Measurements from ENCODE around the gene SEMA4A.
A peak's percentile ranks its signal among the peaks of the same experiment; 100 is the strongest.

The SEMA4A gene

DNA sequence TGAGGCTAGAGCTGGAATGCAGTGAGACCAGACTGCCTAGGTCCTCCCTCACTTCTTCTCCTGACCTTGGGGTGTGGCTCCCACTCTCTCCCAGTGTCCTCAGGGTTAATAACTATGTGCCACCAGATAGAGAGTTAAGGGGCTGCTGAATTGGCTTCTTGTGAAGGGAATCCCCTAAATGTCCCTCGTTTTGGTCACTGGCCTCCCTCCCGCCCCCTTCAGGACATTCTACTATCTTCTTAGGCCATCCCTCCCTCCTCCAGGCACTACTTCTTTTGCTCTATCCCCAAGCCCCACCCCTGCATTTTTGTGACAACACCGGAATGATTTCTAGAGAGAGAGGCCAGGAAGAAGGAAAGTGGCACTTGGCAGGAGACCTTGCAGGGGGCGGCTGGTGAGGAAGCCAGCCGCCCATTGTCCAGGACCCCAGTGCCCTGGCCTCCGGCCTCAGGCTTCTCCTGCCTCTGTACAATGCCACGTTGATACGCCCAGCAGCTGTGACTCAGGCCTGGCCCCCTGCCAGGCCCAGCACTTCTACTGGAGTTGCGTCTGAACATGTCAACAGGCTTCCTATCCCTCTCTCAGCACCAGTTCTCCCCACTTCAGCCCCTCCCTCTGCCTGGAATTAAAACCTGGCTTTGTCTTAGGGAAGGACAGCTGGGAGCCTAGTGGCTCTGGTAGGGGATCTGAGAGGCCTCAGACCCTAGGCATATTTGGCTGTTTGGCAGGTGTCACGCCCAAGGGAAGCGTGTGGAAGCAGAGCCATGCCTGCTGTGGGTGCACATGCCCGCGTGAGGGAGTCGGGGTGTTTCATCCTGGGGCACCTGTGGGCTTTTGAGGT is 29.8 kb upstream of the SEMA4A start (continued):
- no peak for TF ChIP-seq ZNF16 (tag by site-specific recombination; IDR thresholded peaks at IDR 0.05; ENCODE audit: low read depth)
- TF ChIP-seq ZFP37 (tag by site-specific recombination; IDR thresholded peaks at IDR 0.05): no peak
- no peak for TF ChIP-seq ZFP69B (tag by site-specific recombination; IDR thresholded peaks at IDR 0.05)
- TF ChIP-seq YY2 (tag by site-specific recombination; IDR thresholded peaks at IDR 0.05): no peak
- TF ChIP-seq FEZF1 (tag by site-specific recombination; IDR thresholded peaks at IDR 0.05): peak; percentile 44
- peak; percentile 11; the same call in 1 of the 2 replicates for TF ChIP-seq ZNF623 (tag by site-specific recombination; IDR thresholded peaks at IDR 0.05)
- no peak for TF ChIP-seq ZNF776 (tag by site-specific recombination; IDR thresholded peaks at IDR 0.05; ENCODE audit: borderline replicate concordance)
- TF ChIP-seq, protein P1, sequence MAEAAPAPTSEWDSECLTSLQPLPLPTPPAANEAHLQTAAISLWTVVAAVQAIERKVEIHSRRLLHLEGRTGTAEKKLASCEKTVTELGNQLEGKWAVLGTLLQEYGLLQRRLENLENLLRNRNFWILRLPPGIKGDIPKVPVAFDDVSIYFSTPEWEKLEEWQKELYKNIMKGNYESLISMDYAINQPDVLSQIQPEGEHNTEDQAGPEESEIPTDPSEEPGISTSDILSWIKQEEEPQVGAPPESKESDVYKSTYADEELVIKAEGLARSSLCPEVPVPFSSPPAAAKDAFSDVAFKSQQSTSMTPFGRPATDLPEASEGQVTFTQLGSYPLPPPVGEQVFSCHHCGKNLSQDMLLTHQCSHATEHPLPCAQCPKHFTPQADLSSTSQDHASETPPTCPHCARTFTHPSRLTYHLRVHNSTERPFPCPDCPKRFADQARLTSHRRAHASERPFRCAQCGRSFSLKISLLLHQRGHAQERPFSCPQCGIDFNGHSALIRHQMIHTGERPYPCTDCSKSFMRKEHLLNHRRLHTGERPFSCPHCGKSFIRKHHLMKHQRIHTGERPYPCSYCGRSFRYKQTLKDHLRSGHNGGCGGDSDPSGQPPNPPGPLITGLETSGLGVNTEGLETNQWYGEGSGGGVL (tag by site-specific recombination; IDR thresholded peaks at IDR 0.05): peak; percentile 46; the same call in 1 of the 2 replicates
- no peak for TF ChIP-seq ZNF114 (tag by site-specific recombination; IDR thresholded peaks at IDR 0.05)
- TF ChIP-seq ZNF169 (tag by site-specific recombination; IDR thresholded peaks at IDR 0.05): no peak
- no peak for TF ChIP-seq GFI1B (tag by site-specific recombination; IDR thresholded peaks at IDR 0.05)
- TF ChIP-seq, protein P2, sequence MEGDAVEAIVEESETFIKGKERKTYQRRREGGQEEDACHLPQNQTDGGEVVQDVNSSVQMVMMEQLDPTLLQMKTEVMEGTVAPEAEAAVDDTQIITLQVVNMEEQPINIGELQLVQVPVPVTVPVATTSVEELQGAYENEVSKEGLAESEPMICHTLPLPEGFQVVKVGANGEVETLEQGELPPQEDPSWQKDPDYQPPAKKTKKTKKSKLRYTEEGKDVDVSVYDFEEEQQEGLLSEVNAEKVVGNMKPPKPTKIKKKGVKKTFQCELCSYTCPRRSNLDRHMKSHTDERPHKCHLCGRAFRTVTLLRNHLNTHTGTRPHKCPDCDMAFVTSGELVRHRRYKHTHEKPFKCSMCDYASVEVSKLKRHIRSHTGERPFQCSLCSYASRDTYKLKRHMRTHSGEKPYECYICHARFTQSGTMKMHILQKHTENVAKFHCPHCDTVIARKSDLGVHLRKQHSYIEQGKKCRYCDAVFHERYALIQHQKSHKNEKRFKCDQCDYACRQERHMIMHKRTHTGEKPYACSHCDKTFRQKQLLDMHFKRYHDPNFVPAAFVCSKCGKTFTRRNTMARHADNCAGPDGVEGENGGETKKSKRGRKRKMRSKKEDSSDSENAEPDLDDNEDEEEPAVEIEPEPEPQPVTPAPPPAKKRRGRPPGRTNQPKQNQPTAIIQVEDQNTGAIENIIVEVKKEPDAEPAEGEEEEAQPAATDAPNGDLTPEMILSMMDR (tag by site-specific recombination; IDR thresholded peaks at IDR 0.05): peak; percentile 64; the same call in 1 of the 2 replicates
- no peak for TF ChIP-seq ZNF19 (tag by site-specific recombination; IDR thresholded peaks at IDR 0.05; ENCODE audit: low read depth)
- TF ChIP-seq ZNF677 (tag by site-specific recombination; IDR thresholded peaks at IDR 0.05): no peak
- peak; percentile 78 for TF ChIP-seq KLF8 (tag by site-specific recombination; IDR thresholded peaks at IDR 0.05)
- TF ChIP-seq ZNF777 (tag by site-specific recombination; IDR thresholded peaks at IDR 0.05; ENCODE audit: borderline replicate concordance): no peak
- TF ChIP-seq ZNF311 (tag by site-specific recombination; IDR thresholded peaks at IDR 0.05; ENCODE audit: borderline replicate concordance): no peak
- TF ChIP-seq ZNF621 (tag by site-specific recombination; IDR thresholded peaks at IDR 0.05): no peak
- TF ChIP-seq MEIS1 (CRISPR knock-in tag; IDR thresholded peaks at IDR 0.05; ENCODE audit: borderline replicate concordance): no peak
- TF ChIP-seq ZNF423 (tag by site-specific recombination; IDR thresholded peaks at IDR 0.05): no peak
- TF ChIP-seq ZNF558 (tag by site-specific recombination; IDR thresholded peaks at IDR 0.05): no peak
- TF ChIP-seq, protein P3, sequence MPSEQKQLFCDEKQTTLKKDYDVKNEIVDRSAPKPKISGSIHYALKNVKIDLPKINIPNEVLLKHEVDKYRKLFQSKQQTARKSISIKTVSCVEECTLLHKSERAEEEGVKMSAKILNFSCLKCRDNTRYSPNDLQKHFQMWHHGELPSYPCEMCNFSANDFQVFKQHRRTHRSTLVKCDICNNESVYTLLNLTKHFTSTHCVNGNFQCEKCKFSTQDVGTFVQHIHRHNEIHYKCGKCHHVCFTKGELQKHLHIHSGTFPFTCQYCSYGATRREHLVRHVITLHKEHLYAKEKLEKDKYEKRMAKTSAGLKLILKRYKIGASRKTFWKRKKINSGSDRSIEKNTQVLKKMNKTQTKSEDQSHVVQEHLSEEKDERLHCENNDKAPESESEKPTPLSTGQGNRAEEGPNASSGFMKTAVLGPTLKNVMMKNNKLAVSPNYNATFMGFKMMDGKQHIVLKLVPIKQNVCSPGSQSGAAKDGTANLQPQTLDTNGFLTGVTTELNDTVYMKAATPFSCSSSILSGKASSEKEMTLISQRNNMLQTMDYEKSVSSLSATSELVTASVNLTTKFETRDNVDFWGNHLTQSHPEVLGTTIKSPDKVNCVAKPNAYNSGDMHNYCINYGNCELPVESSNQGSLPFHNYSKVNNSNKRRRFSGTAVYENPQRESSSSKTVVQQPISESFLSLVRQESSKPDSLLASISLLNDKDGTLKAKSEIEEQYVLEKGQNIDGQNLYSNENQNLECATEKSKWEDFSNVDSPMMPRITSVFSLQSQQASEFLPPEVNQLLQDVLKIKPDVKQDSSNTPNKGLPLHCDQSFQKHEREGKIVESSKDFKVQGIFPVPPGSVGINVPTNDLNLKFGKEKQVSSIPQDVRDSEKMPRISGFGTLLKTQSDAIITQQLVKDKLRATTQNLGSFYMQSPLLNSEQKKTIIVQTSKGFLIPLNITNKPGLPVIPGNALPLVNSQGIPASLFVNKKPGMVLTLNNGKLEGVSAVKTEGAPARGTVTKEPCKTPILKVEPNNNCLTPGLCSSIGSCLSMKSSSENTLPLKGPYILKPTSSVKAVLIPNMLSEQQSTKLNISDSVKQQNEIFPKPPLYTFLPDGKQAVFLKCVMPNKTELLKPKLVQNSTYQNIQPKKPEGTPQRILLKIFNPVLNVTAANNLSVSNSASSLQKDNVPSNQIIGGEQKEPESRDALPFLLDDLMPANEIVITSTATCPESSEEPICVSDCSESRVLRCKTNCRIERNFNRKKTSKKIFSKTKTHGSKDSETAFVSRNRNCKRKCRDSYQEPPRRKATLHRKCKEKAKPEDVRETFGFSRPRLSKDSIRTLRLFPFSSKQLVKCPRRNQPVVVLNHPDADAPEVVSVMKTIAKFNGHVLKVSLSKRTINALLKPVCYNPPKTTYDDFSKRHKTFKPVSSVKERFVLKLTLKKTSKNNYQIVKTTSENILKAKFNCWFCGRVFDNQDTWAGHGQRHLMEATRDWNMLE (tag by site-specific recombination; conservative IDR thresholded peaks at IDR 0.05; ENCODE audit: low read depth): no peak
- TF ChIP-seq ZNF843 (tag by site-specific recombination; IDR thresholded peaks at IDR 0.05): peak; percentile 33; the same call in 1 of the 2 replicates
- no peak for TF ChIP-seq ZNF239 (tag by site-specific recombination; IDR thresholded peaks at IDR 0.05)
- no peak for TF ChIP-seq ZNF211 (tag by site-specific recombination; IDR thresholded peaks at IDR 0.05; ENCODE audit: low read depth)
- 0 out of 2 replicates have a peak, but pooled peaks have one; percentile 57 for TF ChIP-seq ZEB2 (tag by site-specific recombination; IDR thresholded peaks at IDR 0.05)
- TF ChIP-seq, protein P4, sequence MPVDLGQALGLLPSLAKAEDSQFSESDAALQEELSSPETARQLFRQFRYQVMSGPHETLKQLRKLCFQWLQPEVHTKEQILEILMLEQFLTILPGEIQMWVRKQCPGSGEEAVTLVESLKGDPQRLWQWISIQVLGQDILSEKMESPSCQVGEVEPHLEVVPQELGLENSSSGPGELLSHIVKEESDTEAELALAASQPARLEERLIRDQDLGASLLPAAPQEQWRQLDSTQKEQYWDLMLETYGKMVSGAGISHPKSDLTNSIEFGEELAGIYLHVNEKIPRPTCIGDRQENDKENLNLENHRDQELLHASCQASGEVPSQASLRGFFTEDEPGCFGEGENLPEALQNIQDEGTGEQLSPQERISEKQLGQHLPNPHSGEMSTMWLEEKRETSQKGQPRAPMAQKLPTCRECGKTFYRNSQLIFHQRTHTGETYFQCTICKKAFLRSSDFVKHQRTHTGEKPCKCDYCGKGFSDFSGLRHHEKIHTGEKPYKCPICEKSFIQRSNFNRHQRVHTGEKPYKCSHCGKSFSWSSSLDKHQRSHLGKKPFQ (tag by site-specific recombination; IDR thresholded peaks at IDR 0.05): no peak
- TF ChIP-seq ZNF501 (tag by site-specific recombination; IDR thresholded peaks at IDR 0.05): no peak
- no peak for TF ChIP-seq MYNN (tag by site-specific recombination; IDR thresholded peaks at IDR 0.05; ENCODE audit: borderline replicate concordance)
- TF ChIP-seq TRIM28 (IDR thresholded peaks at IDR 0.05; ENCODE audit: borderline replicate concordance, low read length): 0 out of 2 replicates have a peak, but pooled peaks have one; percentile 87

All from HEK293 (cell line).